Measurements from ENCODE around the gene BCAS3.

Gene BCAS3

DNA sequence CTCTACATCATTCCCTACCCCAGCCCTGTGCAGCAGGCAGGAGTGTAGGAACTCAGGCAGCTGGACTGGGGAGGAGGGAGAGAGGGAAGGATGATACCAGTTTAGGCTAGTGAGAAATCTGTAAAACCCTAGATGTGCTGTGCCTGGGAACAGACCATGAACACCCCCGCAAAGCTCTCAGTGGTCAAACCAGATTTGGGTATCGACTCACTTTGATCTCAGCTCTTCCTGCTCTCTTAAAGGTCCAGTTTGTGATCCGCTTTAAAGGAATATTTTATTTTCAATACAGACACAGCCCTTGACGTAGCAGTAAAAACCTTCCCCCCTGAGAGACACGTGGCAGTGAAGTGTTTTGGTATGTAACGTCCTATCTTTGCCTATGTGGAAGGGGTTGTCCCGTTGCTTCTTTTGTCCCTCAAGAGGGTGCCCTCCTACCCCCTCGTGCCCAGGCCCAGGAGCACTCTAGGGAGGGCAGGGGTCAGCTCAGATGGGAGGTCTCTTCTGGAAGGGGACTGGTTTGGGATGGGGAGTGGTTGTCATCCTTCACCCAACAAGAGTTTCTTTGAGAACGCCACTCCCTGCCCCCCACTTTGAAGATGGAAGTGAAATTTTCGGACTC lies 702.7 kb downstream of the BCAS3 start:
- DNase-seq, result no peak

DNA sequence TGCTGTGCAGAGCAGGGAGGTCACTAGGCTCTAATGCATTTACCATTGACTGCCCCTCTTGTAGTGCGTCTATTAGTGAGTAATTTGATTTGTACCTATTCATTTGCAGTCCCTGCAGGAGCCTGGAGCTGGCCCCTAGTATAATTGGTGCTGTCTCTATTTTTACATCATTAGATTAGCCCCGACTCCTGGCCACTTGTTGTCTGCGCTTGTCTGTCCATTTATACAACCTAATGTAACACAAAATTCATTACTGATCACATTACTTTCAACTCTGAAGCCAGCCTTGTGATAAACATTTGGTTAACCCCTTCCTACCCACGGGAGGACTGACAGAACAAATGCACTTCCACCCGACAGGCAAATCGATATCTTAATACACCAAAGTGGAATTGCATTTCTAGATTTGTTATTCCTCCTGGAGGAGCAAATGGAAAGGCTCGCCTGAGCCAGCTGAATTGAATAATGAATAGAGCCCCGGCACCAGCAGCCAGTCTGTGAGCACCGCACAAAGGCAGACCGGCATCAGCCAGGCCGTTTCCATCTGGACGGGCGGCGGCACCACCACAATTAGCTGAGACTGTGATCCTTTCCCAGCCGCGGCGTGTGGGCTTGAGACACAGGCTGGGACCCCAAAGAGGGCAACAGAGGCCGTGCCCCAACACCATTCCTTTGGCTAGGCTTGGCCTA lies 703.3 kb downstream of the BCAS3 start:
- no peak for DNase-seq

DNA sequence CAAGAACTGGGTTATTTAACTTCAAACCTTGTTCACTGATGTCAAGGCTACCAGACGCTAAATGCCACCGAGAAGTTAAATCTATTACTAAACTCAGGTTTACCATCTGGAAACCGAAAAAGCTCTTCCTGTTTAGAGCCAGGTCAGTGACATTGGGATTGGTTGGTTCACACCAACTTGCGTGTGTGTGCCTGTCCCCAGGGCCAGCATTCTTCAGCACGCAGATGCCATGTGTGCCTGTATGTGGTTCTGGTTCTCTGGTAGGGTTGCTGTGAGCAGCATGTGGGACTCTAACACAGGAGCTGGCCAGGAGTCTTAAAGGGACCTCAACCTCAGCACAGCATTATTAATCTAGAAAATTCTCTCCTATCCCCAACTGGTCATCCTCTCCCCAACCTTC lies 703.9 kb downstream of the BCAS3 start:
- DNase-seq, result no peak

DNA sequence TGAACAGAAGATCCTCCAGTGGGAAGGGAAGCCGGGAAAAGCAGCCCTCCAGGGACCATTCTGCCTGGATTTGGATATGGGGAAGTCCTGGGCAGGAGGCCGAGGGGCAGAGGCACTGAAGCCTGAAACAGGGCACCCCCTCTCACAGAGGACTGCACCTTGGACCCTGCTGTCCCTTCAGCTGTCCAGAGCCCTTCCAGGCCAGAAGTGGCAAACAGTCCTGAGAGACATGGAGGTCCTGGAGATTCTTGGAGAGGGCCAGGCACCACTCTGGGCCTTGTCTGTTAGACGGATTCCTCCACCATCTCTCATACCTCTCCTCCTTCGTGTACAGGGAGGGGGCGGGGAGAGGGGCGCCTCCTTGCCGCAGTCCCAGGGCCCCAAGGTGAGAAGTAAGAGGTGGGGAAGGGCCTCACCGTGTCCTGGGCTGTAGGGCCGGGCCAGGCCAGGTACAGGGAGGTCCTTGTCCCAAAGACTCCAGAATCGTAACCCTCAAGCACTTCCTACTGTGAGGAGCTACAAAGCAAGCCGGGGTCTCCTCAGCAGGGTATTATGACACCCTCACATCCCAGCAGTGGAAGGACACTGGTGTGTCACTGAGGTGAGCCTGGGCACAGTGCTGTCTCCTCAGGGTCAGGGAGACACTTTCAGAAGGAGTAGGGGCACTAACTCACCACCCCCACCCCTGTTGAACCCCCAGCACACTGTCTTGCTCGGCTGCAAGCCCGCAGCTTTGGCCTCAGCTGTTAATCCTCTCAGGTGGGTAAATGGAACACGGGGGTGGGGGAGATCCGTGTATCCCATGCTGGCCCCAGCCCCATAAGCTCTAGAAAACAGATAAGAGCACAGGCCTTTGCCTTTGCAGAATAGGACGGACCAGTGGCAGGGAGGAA lies 705.4 kb downstream of the BCAS3 start:
- no peak for DNase-seq

DNA sequence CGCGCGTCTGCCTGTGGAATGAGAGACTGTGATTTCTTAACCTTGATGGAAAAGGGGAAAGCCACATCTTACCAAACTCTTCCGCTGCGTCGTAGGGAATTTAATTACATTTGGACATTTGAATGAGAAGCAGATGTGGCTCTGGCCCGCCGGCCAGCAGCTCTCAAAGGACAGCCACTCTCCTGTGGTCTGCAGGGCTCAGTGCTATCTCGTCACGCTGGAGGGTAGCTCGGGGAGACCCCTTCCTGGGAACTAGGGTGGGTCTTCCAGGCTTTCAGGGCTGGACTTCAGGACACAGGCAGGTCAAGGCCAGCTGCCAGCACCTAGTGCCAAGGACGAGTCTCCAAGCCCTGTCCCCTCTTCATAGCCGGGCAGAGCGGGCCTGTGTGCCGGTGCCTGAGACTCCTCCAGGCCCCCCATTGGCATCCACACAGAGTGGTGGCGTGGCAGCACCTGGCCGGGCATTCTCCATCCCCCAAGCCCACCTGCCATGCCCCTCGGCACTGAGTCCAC lies 706.1 kb downstream of the BCAS3 start:
- no peak for DNase-seq

DNA sequence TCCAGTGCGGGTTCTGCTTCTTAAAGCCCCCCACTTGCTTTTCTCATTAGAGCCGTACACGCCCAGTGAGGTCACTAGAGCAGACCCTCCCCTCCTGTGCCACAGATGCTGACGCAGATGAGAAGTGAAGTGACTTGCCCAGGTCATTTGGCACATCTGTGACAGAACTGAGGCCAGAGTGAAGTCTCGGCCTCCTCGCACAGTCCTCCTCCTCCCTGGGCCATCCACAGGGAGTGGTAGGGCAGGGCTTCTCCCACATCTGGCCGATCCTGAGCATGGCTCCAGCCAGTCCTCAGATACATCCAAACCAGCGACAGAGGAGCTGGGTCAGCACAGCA lies 706.7 kb downstream of the BCAS3 start:
- no peak for DNase-seq

DNA sequence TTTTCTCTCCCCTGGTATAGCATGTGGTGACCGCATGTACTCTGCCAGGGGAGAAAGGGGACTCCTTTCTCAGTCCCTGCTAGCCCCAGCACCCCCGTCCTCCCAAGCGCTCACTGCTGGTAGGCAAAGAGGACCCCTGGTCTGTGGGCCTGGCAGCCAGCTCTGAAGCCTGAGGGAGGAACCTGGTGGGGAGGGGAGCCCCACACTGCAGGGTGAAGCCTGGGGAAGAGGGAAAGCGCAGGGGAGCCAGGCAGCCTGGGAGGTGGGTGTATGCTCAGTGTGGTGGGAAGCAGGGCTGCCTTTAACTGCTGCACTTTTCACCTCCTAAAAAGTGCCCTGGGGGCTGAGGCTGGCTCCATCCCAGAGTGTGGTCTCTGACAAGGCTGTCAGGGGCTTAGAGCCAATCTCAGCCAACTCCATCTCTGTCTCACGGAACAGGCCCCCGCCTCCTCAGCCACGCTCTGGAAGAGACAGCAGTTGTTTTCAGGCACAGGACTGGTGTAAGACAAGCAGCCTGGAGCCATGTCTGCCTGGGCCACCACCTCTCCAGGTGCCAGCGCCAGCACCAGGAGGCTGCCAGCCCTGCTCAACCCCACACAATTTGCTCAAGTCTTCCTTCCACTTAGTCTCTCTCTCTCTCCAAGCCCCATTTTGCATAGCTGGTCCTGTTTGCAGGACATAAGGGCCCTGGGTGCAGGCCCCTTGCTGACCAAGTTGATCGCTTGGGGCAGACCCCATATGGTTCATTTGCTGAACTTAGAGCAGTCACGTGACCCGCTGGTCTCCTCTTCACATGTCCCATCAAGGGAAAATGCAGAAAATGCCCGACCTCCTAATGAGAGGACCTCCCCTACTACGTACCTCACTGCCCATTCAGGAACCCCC lies 707.3 kb downstream of the BCAS3 start:
- DNase-seq, result no peak

DNA sequence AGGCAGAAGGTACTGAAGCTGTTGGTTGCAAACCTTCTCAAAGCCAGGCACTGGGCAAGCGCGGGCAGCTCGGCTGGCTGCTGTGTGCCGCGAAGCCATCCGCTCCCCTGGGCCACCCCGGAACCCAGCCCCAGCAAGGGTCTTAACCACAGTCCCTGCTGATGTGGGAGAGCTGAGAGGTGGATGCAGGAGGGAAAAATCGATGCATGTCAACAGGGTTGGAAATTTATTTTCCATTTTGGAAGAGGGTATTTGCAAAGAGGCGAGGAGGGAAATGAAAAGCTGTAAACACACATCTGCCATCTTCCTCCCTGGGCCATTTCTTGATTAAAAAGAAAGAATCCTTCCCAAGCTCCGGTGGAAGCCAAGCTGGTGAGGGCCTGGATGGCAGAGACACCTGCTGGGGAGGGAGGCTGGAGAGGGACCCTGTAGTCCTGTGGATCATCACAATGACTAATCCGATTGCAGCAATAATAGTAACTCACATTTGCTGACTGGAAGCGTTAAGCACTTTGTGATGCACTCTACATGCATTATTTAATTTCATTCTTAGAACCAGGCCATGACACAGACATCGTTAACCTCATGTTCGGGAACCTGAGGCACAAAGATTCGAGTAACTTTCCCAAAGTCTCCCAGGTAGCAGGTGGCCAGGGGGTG lies 708.1 kb downstream of the BCAS3 start:
- no peak for DNase-seq

DNA sequence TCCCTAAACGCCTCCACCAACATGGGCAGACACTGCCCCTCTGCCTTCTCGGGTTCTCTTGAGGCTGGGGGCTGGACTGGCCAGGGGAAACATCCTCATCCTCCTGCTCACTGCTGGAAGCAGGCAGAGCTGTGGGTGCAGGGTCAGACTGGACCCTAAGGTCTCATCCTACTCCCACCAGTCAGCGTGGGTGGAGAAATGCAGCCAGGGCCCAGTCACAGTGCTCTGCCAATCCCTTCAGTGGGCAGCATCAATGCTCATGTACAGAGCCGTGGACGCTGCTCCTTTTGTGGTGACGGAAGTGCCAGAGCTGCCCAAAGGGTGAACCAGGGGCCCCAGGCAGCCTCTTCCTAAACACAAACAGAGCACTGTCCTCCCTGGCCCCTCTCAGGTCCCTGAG lies 708.6 kb downstream of the BCAS3 start:
- no peak for DNase-seq

DNA sequence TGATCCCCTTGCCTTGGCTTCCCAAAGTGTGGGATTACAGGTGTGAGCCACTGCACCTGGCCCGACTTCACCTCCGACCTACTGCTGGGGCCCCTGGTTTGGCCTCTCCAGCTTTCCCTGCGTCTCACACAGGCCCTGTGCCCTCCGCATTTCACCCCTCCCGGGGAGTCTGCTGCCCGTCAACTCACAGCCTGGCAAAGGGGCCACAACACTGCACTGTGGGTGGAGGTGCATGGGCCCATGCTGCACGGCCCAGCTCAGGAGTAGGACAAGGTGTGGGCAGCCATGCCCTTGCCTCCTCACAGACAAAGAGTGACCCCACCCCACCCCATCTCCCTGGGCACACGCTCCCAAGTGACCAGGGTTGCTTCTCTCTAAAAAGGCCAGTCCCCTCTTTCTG lies 709.4 kb downstream of the BCAS3 start:
- no peak for DNase-seq

DNA sequence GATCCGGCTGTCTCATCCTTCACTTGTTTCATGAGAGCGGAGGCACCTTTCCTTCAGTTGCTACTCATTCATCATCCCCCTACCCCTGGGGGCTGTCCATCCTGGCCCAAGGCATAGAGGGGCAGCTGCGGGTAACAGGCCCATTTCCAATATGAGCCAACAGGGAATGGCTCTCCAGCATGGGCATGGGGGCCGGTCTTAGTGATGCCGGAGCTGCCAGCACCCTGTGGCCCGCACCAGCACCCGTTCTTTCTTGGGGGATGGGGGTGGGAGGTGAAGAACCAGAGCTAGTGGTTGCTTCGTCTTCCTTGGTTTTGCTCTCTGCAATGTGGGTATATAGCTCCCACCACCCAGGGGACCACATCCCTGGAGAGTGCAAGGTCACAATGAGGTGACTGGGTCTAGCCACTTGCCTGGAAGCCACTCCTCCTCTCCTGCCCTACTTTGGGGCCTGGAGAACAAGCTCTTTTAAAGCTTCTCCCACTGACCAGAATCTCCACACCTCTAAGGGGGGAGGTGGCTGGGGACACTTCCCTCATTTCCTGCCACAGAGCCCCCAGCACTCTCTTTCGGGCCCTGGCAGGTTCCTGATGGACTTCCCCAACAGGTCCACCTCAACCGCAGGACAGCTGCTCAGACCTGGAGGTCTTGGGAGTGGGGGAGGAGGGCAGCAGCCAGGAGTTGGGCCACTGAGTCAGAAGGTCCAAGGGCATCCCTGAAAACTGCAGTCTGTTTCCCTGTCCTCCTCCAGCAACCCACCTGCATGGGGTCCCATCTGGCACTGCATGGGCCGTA lies 710.1 kb downstream of the BCAS3 start:
- no peak for DNase-seq

DNA sequence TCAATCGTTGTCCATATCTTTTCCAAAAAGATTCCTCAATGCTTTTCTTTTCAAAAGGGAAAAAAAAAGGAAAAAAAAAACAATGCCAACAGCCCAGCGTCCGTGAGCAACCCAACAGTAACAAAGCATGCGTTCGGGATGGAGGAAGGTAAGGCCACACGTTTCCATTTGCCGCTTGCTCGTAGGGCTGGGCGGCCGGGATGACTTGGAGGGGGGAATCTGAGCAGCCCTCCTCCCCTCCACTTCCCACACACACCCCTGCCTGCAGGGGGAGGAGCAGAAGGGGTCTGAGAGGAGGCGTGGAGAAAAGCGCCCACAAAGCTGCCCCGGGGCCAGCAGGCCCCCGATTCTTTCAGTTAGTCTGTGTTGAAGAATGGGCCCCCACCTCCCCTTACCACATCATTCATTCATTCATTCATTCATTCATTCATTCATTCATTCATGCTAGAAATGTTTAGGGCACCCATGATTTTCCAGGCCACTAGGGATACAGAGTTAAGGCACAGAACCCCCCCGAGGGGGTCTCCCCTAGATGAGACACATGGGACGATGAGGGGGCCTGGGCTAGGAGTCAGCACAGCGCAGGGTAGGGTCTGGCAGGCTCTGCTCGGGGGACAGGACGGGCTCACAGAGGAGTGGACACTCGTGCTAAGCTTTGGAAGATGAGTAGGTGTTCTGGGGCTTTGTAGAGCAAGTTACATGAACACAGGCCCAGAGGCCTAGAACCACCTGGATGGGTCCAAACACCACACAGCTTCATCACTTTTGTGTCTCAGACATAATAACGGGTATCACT lies 711.1 kb downstream of the BCAS3 start:
- DNase-seq, result no peak

DNA sequence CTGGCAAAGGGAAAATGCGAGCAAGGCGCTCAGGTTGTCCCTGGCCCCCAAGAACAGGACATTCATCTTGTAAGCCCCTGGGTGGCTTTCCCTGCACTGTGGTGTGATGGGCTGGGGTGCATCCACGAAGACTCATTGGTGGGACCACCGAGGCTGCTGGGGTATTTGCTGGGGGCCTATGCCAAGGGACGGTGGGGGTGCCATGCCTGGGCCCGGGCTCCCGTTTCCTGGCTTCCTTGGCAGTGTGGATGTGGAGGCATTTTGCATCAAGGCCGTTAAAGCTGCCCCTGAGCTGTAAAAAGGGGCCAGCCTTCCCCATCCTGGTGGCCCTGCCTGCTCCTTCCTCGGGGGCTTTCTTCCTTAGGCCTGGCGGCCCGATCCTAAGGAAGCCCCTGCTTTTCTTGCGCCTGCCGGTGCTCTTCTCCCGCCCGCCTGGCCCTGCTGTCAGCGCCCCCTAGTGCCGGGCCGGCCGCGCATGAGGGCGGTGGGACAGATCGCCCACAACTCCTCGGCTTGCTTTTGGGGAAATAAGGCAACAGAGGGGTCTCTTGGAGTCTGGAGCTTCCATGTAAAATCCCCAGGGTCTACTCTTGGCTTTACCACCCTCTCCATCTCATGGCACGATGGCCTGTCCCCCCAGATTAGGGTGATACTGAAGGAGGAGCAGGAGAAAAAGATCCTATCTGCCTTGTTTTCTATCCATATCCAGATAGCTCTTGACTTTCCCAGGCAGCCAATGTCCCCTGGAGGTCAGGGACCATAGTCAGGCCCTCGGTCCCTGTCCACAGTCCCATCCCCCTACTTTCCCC lies 712.2 kb downstream of the BCAS3 start:
- DNase-seq, result peak; percentile 39

DNA sequence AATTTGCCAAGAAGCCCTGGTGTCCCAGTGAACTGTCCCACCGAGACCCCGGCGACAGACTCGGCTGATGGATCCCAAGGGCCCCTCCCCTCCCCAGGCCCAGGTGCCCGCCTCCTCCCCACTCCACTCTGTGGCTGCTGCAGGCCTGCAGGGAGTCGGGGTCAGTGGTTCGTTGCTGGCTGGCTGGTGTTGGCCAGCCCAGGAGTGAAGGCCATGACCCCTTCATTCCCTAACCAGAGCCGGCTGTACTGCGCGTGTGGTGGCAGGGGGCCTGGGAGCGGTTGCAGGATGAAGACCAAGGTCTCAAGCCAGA lies 712.8 kb downstream of the BCAS3 start:
- DNase-seq, result no peak

DNA sequence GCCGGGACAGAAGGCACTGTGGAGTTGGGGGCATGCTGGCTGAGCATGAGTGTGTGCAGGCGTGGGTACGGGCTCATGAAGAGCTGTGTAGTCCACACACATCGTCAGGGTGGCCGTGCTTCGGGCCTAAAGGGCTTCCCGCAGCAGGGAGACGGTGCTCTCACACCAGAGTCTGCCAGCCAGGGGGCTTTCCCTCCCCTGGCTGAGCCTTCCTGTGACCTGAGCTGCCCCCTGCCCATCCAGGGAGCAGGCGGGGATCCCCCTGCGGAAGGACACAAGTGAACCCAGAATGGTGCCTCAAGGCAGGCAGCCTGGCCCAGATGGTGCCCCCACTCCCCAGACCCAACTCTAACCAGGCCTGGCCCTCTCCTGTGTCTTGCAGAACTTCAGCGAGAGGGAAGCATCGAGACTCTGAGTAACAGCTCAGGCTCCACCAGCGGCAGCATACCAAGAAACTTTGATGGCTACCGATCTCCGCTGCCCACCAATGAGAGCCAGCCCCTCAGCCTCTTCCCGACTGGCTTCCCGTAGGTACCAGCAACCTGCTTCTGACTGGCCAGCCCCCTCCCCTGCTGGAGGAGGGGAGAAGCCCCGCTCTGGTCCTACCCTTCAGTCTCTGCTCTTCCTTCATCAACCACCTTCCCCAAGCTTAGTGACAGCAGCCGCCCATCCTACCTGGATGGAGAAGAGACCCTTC lies 714.1 kb downstream of the BCAS3 start:
- DNase-seq, result no peak

DNA sequence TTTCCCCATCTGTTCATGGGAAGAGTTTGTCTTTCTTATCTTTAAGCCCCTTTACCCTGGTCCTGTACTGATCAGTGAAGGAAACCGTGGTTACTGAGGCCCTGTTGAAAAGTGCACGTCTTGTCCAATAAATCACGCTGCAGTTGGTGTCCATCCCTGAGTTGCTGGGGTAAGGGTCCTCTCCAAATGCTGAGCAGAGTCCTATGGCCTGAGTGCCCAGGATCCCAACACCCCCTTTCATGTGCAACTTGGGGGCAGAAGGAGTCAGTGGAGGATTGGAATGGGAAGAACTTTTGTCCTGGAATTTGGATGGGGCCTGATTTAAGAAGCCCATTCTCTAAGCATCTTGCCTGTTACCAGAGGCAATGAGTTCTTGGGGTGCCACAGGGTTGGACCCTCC lies 715.0 kb downstream of the BCAS3 start:
- DNase-seq, result no peak

DNA sequence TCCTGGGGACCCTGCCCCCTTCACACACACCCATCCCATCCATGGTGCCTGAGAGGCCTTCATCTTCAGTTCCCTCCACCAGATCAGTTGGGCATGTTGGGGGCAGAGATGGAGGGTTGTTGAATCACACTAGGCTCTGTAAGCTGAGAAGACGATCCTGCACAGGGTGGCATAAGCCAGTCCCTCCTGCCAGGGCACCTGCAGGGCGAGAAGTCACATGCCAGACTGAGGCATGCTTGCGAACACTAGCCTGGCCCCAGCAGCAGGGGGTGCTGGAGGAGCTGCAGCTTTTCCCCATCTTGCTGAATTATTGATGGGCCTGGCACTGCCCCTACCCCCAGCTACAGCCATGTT lies 715.9 kb downstream of the BCAS3 start:
- no peak for DNase-seq

DNA sequence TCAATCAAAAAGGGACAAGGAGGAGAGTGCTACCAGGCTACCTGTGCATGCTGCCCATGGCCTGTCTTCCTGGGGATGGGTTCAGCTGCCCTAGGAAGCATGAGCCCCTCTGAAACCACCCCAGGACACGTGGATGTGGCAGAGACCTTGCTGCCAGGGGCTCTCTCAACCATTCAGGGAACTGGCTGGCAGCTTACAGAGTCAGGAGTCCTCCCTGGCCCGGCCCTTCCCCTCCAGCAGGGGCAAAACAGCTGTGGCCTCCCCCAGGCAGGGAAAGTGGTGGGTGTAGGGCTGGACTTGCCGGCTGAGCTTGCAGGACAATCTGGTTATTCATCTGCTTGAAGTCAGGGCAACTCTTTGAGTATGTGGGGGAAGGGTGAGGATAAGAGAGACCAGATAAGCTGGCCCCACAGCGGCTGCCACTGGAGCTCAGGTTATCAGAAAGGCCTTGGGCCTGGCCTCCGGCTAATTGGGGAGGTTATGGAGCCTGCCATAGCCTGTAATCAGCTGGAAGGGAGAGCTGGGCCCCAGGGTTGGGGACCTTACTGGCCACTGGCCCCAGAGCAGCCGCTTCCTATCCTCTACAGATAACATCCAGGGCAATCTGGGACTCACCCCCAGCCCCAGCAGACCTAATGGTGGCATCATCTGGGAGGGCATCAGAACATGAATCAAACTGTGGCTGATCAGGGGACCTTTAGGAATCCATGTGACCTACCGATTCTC lies 716.4 kb downstream of the BCAS3 start:
- no peak for DNase-seq
